ENCODE data around the gene MYF5. TPM values are rescaled to one million over a fixed set of nuclear protein-coding genes. Genes with fewer than 3 reads are reported as not detected.

The MYF5 gene
- total and polyA plus RNA-seq, 9 of the 15 experiments (the other 6 are each of a cell fraction or from before 2014, with no cell fraction given), result not detected

- no peak for TF ChIP-seq PKNOX1 (IDR thresholded peaks at IDR 0.05)
- no peak for TF ChIP-seq ZHX1 (conservative IDR thresholded peaks at IDR 0.05; ENCODE audit: low read length)
- TF ChIP-seq GATAD2A (IDR thresholded peaks at IDR 0.05), result no peak
- no peak for TF ChIP-seq SAFB2 (IDR thresholded peaks at IDR 0.05; ENCODE audit: borderline replicate concordance, low read depth, low read length, severe bottlenecking)
- TF ChIP-seq ETS2 (tag; IDR thresholded peaks at IDR 0.05; ENCODE audit: borderline replicate concordance, poor library complexity, severe bottlenecking), result no peak
Measured at GRCh38 chr12:80747800-80748199, 31.1 kb downstream of the MYF5 start (continued).

GRCh38 chr12:80749456-80749855 is 32.7 kb downstream of the MYF5 start:
- ChIA-PET CTCF (ENCODE audit: low intra/inter-chr PET ratio) (no interaction called here), POLR2A (no interaction called here)
- Histone ChIP-seq H4K20me1 (replicated peaks; ENCODE audit: control insufficient read depth, insufficient read depth, low read length) (no peaks in the 10 kb centered on the region), H3K4me2 (ENCODE audit: insufficient read depth, low read length) (no peak overlapping the region), H3K27me3 (ENCODE audit: control insufficient read depth in 2 of 2, insufficient read depth in 2 of 2, low read length in 2 of 2) (no peaks in the 10 kb centered on the region), H3K9me1 (ENCODE audit: control insufficient read depth, insufficient read depth, low read length) (no peaks in the 10 kb centered on the region), H3K9me3 (replicated peaks; ENCODE audit: control insufficient read depth, insufficient read depth, low read depth, low read length) (no peaks in the 10 kb centered on the region), H2AFZ (ENCODE audit: low read depth, low read length) (no peak overlapping the region), H3K27ac (ENCODE audit: extremely low read depth, low read depth, low read length) (no peak overlapping the region), H3K4me1 (replicated peaks in 1 of 2; ENCODE audit: control insufficient read depth in 2 of 2, insufficient read depth in 2 of 2, low read length in 2 of 2) (no peaks in the 10 kb centered on the region), H3K79me2 (ENCODE audit: control insufficient read depth, insufficient read depth, low read length) (no peaks in the 10 kb centered on the region), H3K36me3 (ENCODE audit: control insufficient read depth, insufficient read depth, low read length) (no peaks in the 10 kb centered on the region), H3K4me3 (no peak overlapping the region), H3K9ac (ENCODE audit: insufficient read depth in 1 of 2, low read depth in 2 of 2, low read length in 2 of 2) (no peak overlapping the region)
- ATAC-seq (no peak), DNase-seq (ENCODE audit: extremely low read depth in 1 of 4, low spot score in 3 of 4) (no peak), FAIRE-seq (no peak)
- 0% methylated on average over 2 of the region's 2 CpGs for WGBS (ENCODE audit: insufficient coverage, low coverage, missing lambda C conversion rate)
- intact Hi-C loops (cut with micrococcal nuclease), result no loop called here
- no TSS peak for BruUV-seq (replicated peaks)
- in situ Hi-C loops (cut with MboI), result no loop called here
- TF ChIP-seq MYNN (IDR thresholded peaks at IDR 0.05) (no peak), MYNN (CRISPR knock-in tag; IDR thresholded peaks at IDR 0.05) (no peak), HLTF (IDR thresholded peaks at IDR 0.05) (no peak), ZNF134 (CRISPR knock-in tag; conservative IDR thresholded peaks at IDR 0.05) (no peak), NEUROD1 (IDR thresholded peaks at IDR 0.05; ENCODE audit: borderline replicate concordance, low read depth, low read length, partially characterized antibody) (no peak), RBM17 (IDR thresholded peaks at IDR 0.05; ENCODE audit: borderline replicate concordance, low read depth, low read length) (no peak)

All from K562 (cell line).